Panc1 (cell line): ENCODE data around the gene MAPK14. TPM values are rescaled to one million over a fixed set of nuclear protein-coding genes. Genes with fewer than 3 reads are reported as not detected.

Source experiments
- ATAC-seq: fragments of 200-7000 bp; cut with Tn5 transposase; 2 replicates; pipeline ENCODE4 v1.9.1; 2020; ENCODE audit warnings: mild to moderate bottlenecking, moderate library complexity
- BruUV-seq: library from RNA; stranded (reverse); fragments of 400-500 nt; replicated peaks from 2 replicates; lab custom pipeline; 2021; lab: Mats Ljungman, UMichigan
- CTCF ChIA-PET: fragments of 300-600 bp; sonication (Branson Sonifier 250); formaldehyde crosslinking; loops from one replicate; lab custom pipeline; 2022; ENCODE audit warnings: antibody characterized with exemption; lab: Charles Lee
- POLR2A ChIA-PET: fragments of 300-600 bp; sonication (Branson Sonifier 250); formaldehyde crosslinking; loops from one replicate; lab custom pipeline; 2022; ENCODE audit warnings: antibody characterized with exemption; lab: Charles Lee
- DNase-seq: peaks from one replicate; pipeline ENCODE4 v3.0.0-alpha.2; 2010; ENCODE audit warnings: low read depth, low spot score
- H3K27ac ChIP-seq: 2 replicates; pipeline ENCODE4 v1.5.1; 2011; ENCODE audit warnings: mild to moderate bottlenecking, low read length, inconsistent platforms
- H3K27me3 ChIP-seq: fragments of 200-500 bp; sonication (Bioruptor generic); 2 replicates; pipeline ENCODE4 v1.6.0; 2014; ENCODE audit warnings: low read length, inconsistent platforms; ENCODE audit not compliant: control insufficient read depth, insufficient read depth
- H3K36me3 ChIP-seq: fragments of 200-500 bp; sonication (Bioruptor generic); 2 replicates; pipeline ENCODE4 v1.5.1; 2014; ENCODE audit warnings: inconsistent platforms, mild to moderate bottlenecking, low read length, moderate library complexity; ENCODE audit not compliant: control insufficient read depth, insufficient read depth
- H3K4me1 ChIP-seq: 2 replicates; pipeline ENCODE4 v1.5.1; 2011; ENCODE audit warnings: inconsistent platforms, mild to moderate bottlenecking, low read length, moderate library complexity; ENCODE audit not compliant: control insufficient read depth, insufficient read depth
- H3K4me3 ChIP-seq, 2 experiments: 2 replicates each; pipeline ENCODE4 v1.5.1; 2011 to 2012; ENCODE audit warnings: low read depth in 2 of 2, low read length in 2 of 2, mild to moderate bottlenecking in 2 of 2, inconsistent platforms in 1 of 2, moderate library complexity in 1 of 2
- H3K9me3 ChIP-seq: fragments of 200-500 bp; sonication (Bioruptor generic); 2 replicates; pipeline ENCODE4 v1.5.1; 2014; ENCODE audit warnings: low read depth, mild to moderate bottlenecking, inconsistent platforms, low read length, moderate library complexity; ENCODE audit not compliant: control insufficient read depth, insufficient read depth
- CTCF ChIP-seq: fragments of 450-650 bp; IDR thresholded peaks from 2 replicates; pipeline ENCODE4 v1.5.1; 2017; ENCODE audit warnings: mild to moderate bottlenecking
- POLR2AphosphoS5 ChIP-seq: IDR thresholded peaks from 2 replicates; pipeline ENCODE4 v1.6.1; 2012; ENCODE audit warnings: mild to moderate bottlenecking, low read depth, low read length, moderate library complexity
- SIN3A ChIP-seq: IDR thresholded peaks from 2 replicates; pipeline ENCODE4 v1.6.1; 2012; ENCODE audit warnings: low read depth, mild to moderate bottlenecking, low read length, moderate library complexity, borderline replicate concordance; ENCODE audit not compliant: insufficient read depth
- in situ Hi-C: cut with HindIII; loops from 2 replicates; pipeline ENCODE4 v1.10.0; 2016; ENCODE audit warnings: low sequenced_read_pairs, low pct_unique_long_range_greater_than_20kb
- intact Hi-C: fragments of 100-400 bp; cut with micrococcal nuclease; formaldehyde crosslinking; loops from one replicate; pipeline ENCODE4 v1.10.0; 2022; ENCODE audit not compliant: unreplicated experiment
- total RNA-seq: library from RNA; stranded (reverse); gene quantifications from one replicate; pipeline ENCODE4 v1.2.1, GENCODE V29; 2021; ENCODE audit not compliant: unreplicated experiment
- TF ChIP-seq, protein P1 (sequence below), 2 experiments: IDR thresholded peaks; 2 replicates each; pipeline ENCODE4 v1.6.1; 2011 to 2012; ENCODE audit warnings: low read depth in 2 of 2, control low read depth in 1 of 2, low read length in 1 of 2, mild to moderate bottlenecking in 1 of 2, moderate library complexity in 1 of 2; ENCODE audit not compliant: insufficient read depth in 1 of 2

MAPK14 gene
- total RNA-seq, 1 experiment from 2014 or later = 42.3 TPM

GRCh38 chr6:36050947-36051710 is 23.5 kb downstream of the MAPK14 start:
- H3K27me3 ChIP-seq = no peaks in the 10 kb centered on the region
- H3K9me3 ChIP-seq = no peaks in the 10 kb centered on the region
- ChIA-PET CTCF (no interaction called here), POLR2A (interaction anchor here (0.5 kb wide), 1 partner anchor 1914 kb away, joined by 3 read pairs; no protein-coding TSS in a partner anchor)
- no peaks in the 10 kb centered on the region for H3K4me1 ChIP-seq
- no peak for TF ChIP-seq POLR2AphosphoS5
- H3K27ac ChIP-seq = no peak overlapping the region
- H3K36me3 ChIP-seq = peaks cover 4% of the 10 kb centered on the region; the same call in 1 of the 2 replicates
- no peak for ATAC-seq
- no peak overlapping the region for H3K4me3 ChIP-seq
- BruUV-seq = no TSS peak
- intact Hi-C loops (no loop called here), in situ Hi-C loops (no loop called here)
- no peak for DNase-seq

- intact Hi-C loops (no loop called here), in situ Hi-C loops (no loop called here)
- H3K27me3 ChIP-seq = no peaks in the 10 kb centered on the region
- peaks cover 4% of the 10 kb centered on the region for H3K36me3 ChIP-seq
- DNase-seq = no peak
- H3K4me1 ChIP-seq = no peaks in the 10 kb centered on the region
- no peak overlapping the region for H3K27ac ChIP-seq
- BruUV-seq = no TSS peak
- ATAC-seq = no peak
- H3K4me3 ChIP-seq = no peak overlapping the region
- TF ChIP-seq POLR2AphosphoS5 (no peak), SIN3A (no peak), CTCF (no peak)
- TF ChIP-seq, protein P1, sequence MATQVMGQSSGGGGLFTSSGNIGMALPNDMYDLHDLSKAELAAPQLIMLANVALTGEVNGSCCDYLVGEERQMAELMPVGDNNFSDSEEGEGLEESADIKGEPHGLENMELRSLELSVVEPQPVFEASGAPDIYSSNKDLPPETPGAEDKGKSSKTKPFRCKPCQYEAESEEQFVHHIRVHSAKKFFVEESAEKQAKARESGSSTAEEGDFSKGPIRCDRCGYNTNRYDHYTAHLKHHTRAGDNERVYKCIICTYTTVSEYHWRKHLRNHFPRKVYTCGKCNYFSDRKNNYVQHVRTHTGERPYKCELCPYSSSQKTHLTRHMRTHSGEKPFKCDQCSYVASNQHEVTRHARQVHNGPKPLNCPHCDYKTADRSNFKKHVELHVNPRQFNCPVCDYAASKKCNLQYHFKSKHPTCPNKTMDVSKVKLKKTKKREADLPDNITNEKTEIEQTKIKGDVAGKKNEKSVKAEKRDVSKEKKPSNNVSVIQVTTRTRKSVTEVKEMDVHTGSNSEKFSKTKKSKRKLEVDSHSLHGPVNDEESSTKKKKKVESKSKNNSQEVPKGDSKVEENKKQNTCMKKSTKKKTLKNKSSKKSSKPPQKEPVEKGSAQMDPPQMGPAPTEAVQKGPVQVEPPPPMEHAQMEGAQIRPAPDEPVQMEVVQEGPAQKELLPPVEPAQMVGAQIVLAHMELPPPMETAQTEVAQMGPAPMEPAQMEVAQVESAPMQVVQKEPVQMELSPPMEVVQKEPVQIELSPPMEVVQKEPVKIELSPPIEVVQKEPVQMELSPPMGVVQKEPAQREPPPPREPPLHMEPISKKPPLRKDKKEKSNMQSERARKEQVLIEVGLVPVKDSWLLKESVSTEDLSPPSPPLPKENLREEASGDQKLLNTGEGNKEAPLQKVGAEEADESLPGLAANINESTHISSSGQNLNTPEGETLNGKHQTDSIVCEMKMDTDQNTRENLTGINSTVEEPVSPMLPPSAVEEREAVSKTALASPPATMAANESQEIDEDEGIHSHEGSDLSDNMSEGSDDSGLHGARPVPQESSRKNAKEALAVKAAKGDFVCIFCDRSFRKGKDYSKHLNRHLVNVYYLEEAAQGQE (IDR thresholded peaks at IDR 0.05; ENCODE audit: insufficient read depth in 1 of 2, low read depth in 2 of 2, low read length in 1 of 2) = no peak
- no peaks in the 10 kb centered on the region for H3K9me3 ChIP-seq
- ChIA-PET CTCF (no interaction called here), POLR2A (interaction anchor here (0.5 kb wide), 1 partner anchor 1915 kb away, joined by 3 read pairs; no protein-coding TSS in a partner anchor)
Measured at GRCh38 chr6:36052097-36052496, 24.5 kb downstream of the MAPK14 start.

GRCh38 chr6:36053878-36054277 is 26.3 kb downstream of the MAPK14 start:
- no peak for TF ChIP-seq POLR2AphosphoS5
- no peaks in the 10 kb centered on the region for H3K4me1 ChIP-seq
- no TSS peak for BruUV-seq
- H3K36me3 ChIP-seq = peaks cover 4% of the 10 kb centered on the region
- ATAC-seq = no peak
- ChIA-PET CTCF (no interaction called here), POLR2A (no interaction called here)
- H3K9me3 ChIP-seq = no peaks in the 10 kb centered on the region
- in situ Hi-C loops = no loop called here
- no peak for DNase-seq
- H3K27me3 ChIP-seq = no peaks in the 10 kb centered on the region
- H3K27ac ChIP-seq = no peak overlapping the region
- intact Hi-C loops = no loop called here
- no peak overlapping the region for H3K4me3 ChIP-seq
